ENCODE results near the gene RAD51B.

- TF ChIP-seq CTCF (IDR thresholded peaks at IDR 0.05) = no peak
- TF ChIP-seq POLR2A (IDR thresholded peaks at IDR 0.05) = no peak
- no peak for TF ChIP-seq POLR2AphosphoS5 (IDR thresholded peaks at IDR 0.05)
These were observed 760.6 kb downstream of the RAD51B start for GRCh38 chr14:68580096-68580645.
